Testis (tissue), 2 donors: ENCODE results near the gene DHDDS.

Experiments
- POLR2A ChIP-seq: fragments of 450-650 bp; IDR thresholded peaks from one replicate; pipeline ENCODE4 v1.6.1; 2017; ENCODE audit warnings: antibody characterized with exemption, mild to moderate bottlenecking, moderate library complexity
- TF ChIP-seq, protein P1 (sequence below), 3 experiments: fragments of 450-650 bp in 2 of 3; fragments of 200-600 bp in 1 of 3; sonication (generic) in 1 of 3; IDR thresholded peaks; one replicate each; pipeline ENCODE4 v1.5.1; 2016 to 2019; ENCODE audit warnings: antibody characterized with exemption in 3 of 3, mild to moderate bottlenecking in 2 of 3, moderate library complexity in 1 of 3

- TF ChIP-seq POLR2A: no peak
- TF ChIP-seq, protein P1, sequence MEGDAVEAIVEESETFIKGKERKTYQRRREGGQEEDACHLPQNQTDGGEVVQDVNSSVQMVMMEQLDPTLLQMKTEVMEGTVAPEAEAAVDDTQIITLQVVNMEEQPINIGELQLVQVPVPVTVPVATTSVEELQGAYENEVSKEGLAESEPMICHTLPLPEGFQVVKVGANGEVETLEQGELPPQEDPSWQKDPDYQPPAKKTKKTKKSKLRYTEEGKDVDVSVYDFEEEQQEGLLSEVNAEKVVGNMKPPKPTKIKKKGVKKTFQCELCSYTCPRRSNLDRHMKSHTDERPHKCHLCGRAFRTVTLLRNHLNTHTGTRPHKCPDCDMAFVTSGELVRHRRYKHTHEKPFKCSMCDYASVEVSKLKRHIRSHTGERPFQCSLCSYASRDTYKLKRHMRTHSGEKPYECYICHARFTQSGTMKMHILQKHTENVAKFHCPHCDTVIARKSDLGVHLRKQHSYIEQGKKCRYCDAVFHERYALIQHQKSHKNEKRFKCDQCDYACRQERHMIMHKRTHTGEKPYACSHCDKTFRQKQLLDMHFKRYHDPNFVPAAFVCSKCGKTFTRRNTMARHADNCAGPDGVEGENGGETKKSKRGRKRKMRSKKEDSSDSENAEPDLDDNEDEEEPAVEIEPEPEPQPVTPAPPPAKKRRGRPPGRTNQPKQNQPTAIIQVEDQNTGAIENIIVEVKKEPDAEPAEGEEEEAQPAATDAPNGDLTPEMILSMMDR (IDR thresholded peaks at IDR 0.05): no peak
These were observed 42.4 kb upstream of the DHDDS start for GRCh38 chr1:26389604-26390247.
